GM12864 (cell line): Measurements from ENCODE around the gene MATCAP1.

ENCODE experiments used
- DNase-seq: peaks from one replicate; pipeline ENCODE4 v3.0.0-alpha.2; 2011; ENCODE audit warnings: low read depth
- H3K4me3 ChIP-seq: 2 replicates; pipeline ENCODE4 v1.5.1; 2011; ENCODE audit warnings: mild to moderate bottlenecking, low read depth, low read length, control low read depth
- CTCF ChIP-seq: IDR thresholded peaks from 2 replicates; pipeline ENCODE4 v1.5.1; 2011; ENCODE audit warnings: low read depth, mild to moderate bottlenecking, moderate library complexity, low read length, control low read depth, inconsistent platforms; ENCODE audit errors: missing control alignments

MATCAP1 gene

GRCh38 chr16:67141391-67141790, 42.4 kb downstream of the MATCAP1 start:
- H3K4me3 ChIP-seq: no peak overlapping the region
- no peak for TF ChIP-seq CTCF
- DNase-seq: no peak

- no peak for DNase-seq
- TF ChIP-seq CTCF: no peak
- no peak overlapping the region for H3K4me3 ChIP-seq
These were observed 46.2 kb downstream of the MATCAP1 start for GRCh38 chr16:67137605-67138004.

GRCh38 chr16:67129422-67129821, 54.3 kb downstream of the MATCAP1 start:
- no peak for TF ChIP-seq CTCF
- no peak for DNase-seq
- H3K4me3 ChIP-seq: no peak overlapping the region

- no peak for DNase-seq
- no peak for TF ChIP-seq CTCF
- H3K4me3 ChIP-seq: no peak overlapping the region
These were observed 54.9 kb downstream of the MATCAP1 start for GRCh38 chr16:67128887-67129286.

- no peak for TF ChIP-seq CTCF
- no peak overlapping the region for H3K4me3 ChIP-seq
- DNase-seq: no peak
These were observed 55.3 kb downstream of the MATCAP1 start for GRCh38 chr16:67128417-67128816.
